OCI-LY1 (cell line): Measurements from ENCODE around the gene SRD5A3.

Source experiments
- H2AFZ ChIP-seq: fragments of 200-600 bp; sonication (generic), shearing (Covaris generic); 2 replicates; pipeline ENCODE4 v1.6.0; 2014; ENCODE audit warnings: antibody characterized with exemption, mild to moderate bottlenecking, low read length
- H3F3A ChIP-seq: fragments of 200-600 bp; sonication (generic), shearing (Covaris generic); 2 replicates; pipeline ENCODE4 v1.6.0; 2014; ENCODE audit warnings: mild to moderate bottlenecking, antibody characterized with exemption, low read length, moderate library complexity; ENCODE audit not compliant: insufficient read depth
- H3K27ac ChIP-seq: fragments of 200-600 bp; sonication (generic); 2 replicates; pipeline ENCODE4 v1.5.1; 2014; ENCODE audit warnings: low read length, mixed run types, mild to moderate bottlenecking, low read depth; ENCODE audit not compliant: poor library complexity, severe bottlenecking
- H3K27me3 ChIP-seq: fragments of 200-600 bp; sonication (generic); 2 replicates; pipeline ENCODE4 v1.6.0; 2014; ENCODE audit warnings: antibody characterized with exemption, mild to moderate bottlenecking, low read length, moderate library complexity; ENCODE audit not compliant: insufficient read depth
- H3K36me3 ChIP-seq: fragments of 200-600 bp; sonication (generic); 2 replicates; pipeline ENCODE4 v1.6.1; 2014; ENCODE audit warnings: mild to moderate bottlenecking, antibody characterized with exemption, low read length, moderate library complexity, mixed read lengths; ENCODE audit not compliant: insufficient read depth
- H3K4me1 ChIP-seq: fragments of 200-600 bp; sonication (generic); 2 replicates; pipeline ENCODE4 v1.5.1; 2014; ENCODE audit warnings: mild to moderate bottlenecking, low read length, moderate library complexity; ENCODE audit not compliant: insufficient read depth, severe bottlenecking
- H3K4me2 ChIP-seq: fragments of 200-600 bp; sonication (generic), shearing (Covaris generic); 2 replicates; pipeline ENCODE4 v1.6.1; 2014; ENCODE audit warnings: low read length
- H3K4me3 ChIP-seq: fragments of 200-600 bp; sonication (generic); 2 replicates; pipeline ENCODE4 v1.5.1; 2014; ENCODE audit warnings: low read length, low read depth, mild to moderate bottlenecking, mixed read lengths; ENCODE audit not compliant: poor library complexity, severe bottlenecking
- H3K79me2 ChIP-seq: fragments of 200-600 bp; shearing (Covaris generic); 2 replicates; pipeline ENCODE4 v1.6.1; 2016; ENCODE audit warnings: mixed run types, low read length, mixed read lengths; ENCODE audit not compliant: insufficient read depth
- H3K9ac ChIP-seq: fragments of 200-600 bp; sonication (generic), shearing (Covaris generic); 2 replicates; pipeline ENCODE4 v1.6.1; 2014; ENCODE audit warnings: mild to moderate bottlenecking, low read length, mixed read lengths
- H3K9me2 ChIP-seq: fragments of 200-600 bp; sonication (generic), shearing (Covaris generic); 2 replicates; pipeline ENCODE4 v1.6.1; 2014; ENCODE audit warnings: low read depth, mild to moderate bottlenecking, low read length, mixed read lengths
- H3K9me3 ChIP-seq: fragments of 200-600 bp; shearing (Covaris generic); 2 replicates; pipeline ENCODE4 v1.6.1; 2014; ENCODE audit warnings: low read length, mixed read lengths
- H4K20me1 ChIP-seq: fragments of 200-600 bp; sonication (generic), shearing (Covaris generic); 2 replicates; pipeline ENCODE4 v1.6.0; 2016; ENCODE audit warnings: mild to moderate bottlenecking, low read length; ENCODE audit not compliant: insufficient read depth
- CTCF ChIP-seq: fragments of 200-600 bp; sonication (generic), shearing (Covaris generic); IDR thresholded peaks from 2 replicates; pipeline ENCODE4 v1.5.1; 2017; ENCODE audit warnings: mild to moderate bottlenecking, antibody characterized with exemption, low read length, moderate library complexity, mixed read lengths
- EZH2 ChIP-seq: fragments of 200-600 bp; sonication (generic), shearing (Covaris generic); IDR thresholded peaks from 2 replicates; pipeline ENCODE4 v1.8.0; 2017; ENCODE audit warnings: borderline replicate concordance, mixed run types, mild to moderate bottlenecking, antibody characterized with exemption, low read length, moderate library complexity, mixed read lengths

The SRD5A3 gene

GRCh38 chr4:55321707-55322264 is 24.3 kb upstream of the SRD5A3 start:
- Histone ChIP-seq H3K4me3 (no peak overlapping the region), H4K20me1 (no peaks in the 10 kb centered on the region), H3K9ac (no peak overlapping the region), H2AFZ (no peak overlapping the region), H3K9me3 (no peaks in the 10 kb centered on the region), H3F3A (no peaks in the 10 kb centered on the region), H3K27ac (no peak overlapping the region), H3K4me2 (no peak overlapping the region), H3K9me2 (no peaks in the 10 kb centered on the region), H3K4me1 (no peaks in the 10 kb centered on the region), H3K79me2 (no peaks in the 10 kb centered on the region), H3K36me3 (no peaks in the 10 kb centered on the region), H3K27me3 (no peaks in the 10 kb centered on the region)
- TF ChIP-seq EZH2 (no peak), CTCF (peak; percentile 61)

GRCh38 chr4:55323375-55323774 is 22.7 kb upstream of the SRD5A3 start:
- Histone ChIP-seq H3K4me1 (no peaks in the 10 kb centered on the region), H4K20me1 (no peaks in the 10 kb centered on the region), H3K9me3 (no peaks in the 10 kb centered on the region), H3K79me2 (no peaks in the 10 kb centered on the region), H3K9ac (no peak overlapping the region), H3K9me2 (no peaks in the 10 kb centered on the region), H3K36me3 (no peaks in the 10 kb centered on the region), H3K27ac (no peak overlapping the region), H3F3A (no peaks in the 10 kb centered on the region), H3K27me3 (no peaks in the 10 kb centered on the region), H3K4me3 (no peak overlapping the region), H2AFZ (no peak overlapping the region), H3K4me2 (no peak overlapping the region)
- TF ChIP-seq EZH2 (no peak), CTCF (no peak)

- Histone ChIP-seq H3K4me1 (no peaks in the 10 kb centered on the region), H2AFZ (no peak overlapping the region), H3K27ac (no peak overlapping the region), H3F3A (no peaks in the 10 kb centered on the region), H3K9me3 (peaks cover 6% of the 10 kb centered on the region; the same call in 1 of the 2 replicates), H3K4me3 (no peak overlapping the region), H3K27me3 (no peaks in the 10 kb centered on the region), H3K36me3 (no peaks in the 10 kb centered on the region), H3K9ac (no peak overlapping the region), H3K79me2 (no peaks in the 10 kb centered on the region), H4K20me1 (no peaks in the 10 kb centered on the region), H3K4me2 (no peak overlapping the region), H3K9me2 (no peaks in the 10 kb centered on the region)
- TF ChIP-seq EZH2 = no peak
- no peak for TF ChIP-seq CTCF
Measured at GRCh38 chr4:55326629-55327028, 19.4 kb upstream of the SRD5A3 start.
